ENCODE measurements around the gene C1QTNF6. TPM values are rescaled to one million over a fixed set of nuclear protein-coding genes. Genes with fewer than 3 reads are reported as not detected.

C1QTNF6 gene
- total RNA-seq, 4 donors from 2014 or later, result 0.83 to 2.9 (median 1.3) TPM

- H3K4me3 ChIP-seq, result no peak within 1 kb of the TSS
- 27% methylated on average over 17 of the region's 23 CpGs for WGBS
- intact Hi-C loops (cut with DNase I), result no loop called here
- DNase-seq (ENCODE audit: extremely low spot score), result no peak
- H3K27ac ChIP-seq (replicated peaks in 1 of 4), result no peak within 1 kb of the TSS
- no peak for TF ChIP-seq CTCF (IDR thresholded peaks at IDR 0.05)
- no peak for TF ChIP-seq POLR2AphosphoS5 (IDR thresholded peaks at IDR 0.05)
- no peaks in the 10 kb centered on the region for H3K36me3 ChIP-seq
- H3K27me3 ChIP-seq, result peaks cover 0 to 46% (median 3%) of the 10 kb centered on the region in 4 donors
- no peaks in the 10 kb centered on the region for H3K9me3 ChIP-seq
- H3K4me1 ChIP-seq, result peaks cover 0 to 8% (median 3%) of the 10 kb centered on the region in 4 donors
Measured at GRCh38 chr22:37212174-37212906, 24.3 kb upstream of the C1QTNF6 start, which contains the start of gene SSTR3. Gene SSTR3, minus strand, starts transcription at chr22:37212477. Its CDS starts 4,674 bp downstream, at chr22:37207803.

GRCh38 chr22:37211866-37212173 is 23.8 kb upstream of the C1QTNF6 start:
- intact Hi-C loops (cut with DNase I), result no loop called here
- TF ChIP-seq CTCF (IDR thresholded peaks at IDR 0.05), result no peak
- no peak for TF ChIP-seq POLR2A (IDR thresholded peaks at IDR 0.05; ENCODE audit: low read depth)
- TF ChIP-seq EP300 (IDR thresholded peaks at IDR 0.05), result no peak
- no peak for TF ChIP-seq POLR2AphosphoS5 (IDR thresholded peaks at IDR 0.05)
- Histone ChIP-seq H3K27ac (replicated peaks in 1 of 4) (no peak overlapping the region), H3K9me3 (no peaks in the 10 kb centered on the region), H3K36me3 (no peaks in the 10 kb centered on the region), H3K27me3 (peaks cover 0 to 46% (median 3%) of the 10 kb centered on the region in 4 donors), H3K4me1 (peaks cover 0 to 8% (median 3%) of the 10 kb centered on the region in 4 donors), H3K4me3 (no peak overlapping the region)
- DNase-seq (ENCODE audit: extremely low spot score), result no peak
- WGBS, result 63% methylated on average over 6 of the region's 6 CpGs

- H3K36me3 ChIP-seq, result no peaks in the 10 kb centered on the region
- peaks cover 0 to 8% (median 3%) of the 10 kb centered on the region in 4 donors for H3K4me1 ChIP-seq
- 90% methylated on average over 2 of the region's 24 CpGs for WGBS
- intact Hi-C loops (cut with DNase I), result no loop called here
- DNase-seq (ENCODE audit: extremely low spot score), result no peak
- no peak overlapping the region for H3K27ac ChIP-seq (replicated peaks in 1 of 4)
- H3K27me3 ChIP-seq, result peaks cover 0 to 43% (median 3%) of the 10 kb centered on the region in 4 donors
- no peaks in the 10 kb centered on the region for H3K9me3 ChIP-seq
- TF ChIP-seq EP300 (IDR thresholded peaks at IDR 0.05), result no peak
- TF ChIP-seq POLR2AphosphoS5 (IDR thresholded peaks at IDR 0.05), result no peak
- no peak for TF ChIP-seq POLR2A (IDR thresholded peaks at IDR 0.05; ENCODE audit: low read depth)
- no peak for TF ChIP-seq CTCF (IDR thresholded peaks at IDR 0.05)
- H3K4me3 ChIP-seq, result no peak overlapping the region
Measured at GRCh38 chr22:37211075-37211865, 23.2 kb upstream of the C1QTNF6 start.

- Histone ChIP-seq H3K27me3 (peaks cover 0 to 43% (median 3%) of the 10 kb centered on the region in 4 donors), H3K36me3 (no peaks in the 10 kb centered on the region), H3K27ac (replicated peaks in 1 of 4) (no peak overlapping the region), H3K4me1 (peaks cover 0 to 8% (median 3%) of the 10 kb centered on the region in 4 donors), H3K4me3 (no peak overlapping the region), H3K9me3 (no peaks in the 10 kb centered on the region)
- DNase-seq (ENCODE audit: extremely low spot score), result no peak
- WGBS, result 86% methylated on average over 15 of the region's 15 CpGs
- intact Hi-C loops (cut with DNase I), result no loop called here
- no peak for TF ChIP-seq POLR2A (IDR thresholded peaks at IDR 0.05; ENCODE audit: low read depth)
- no peak for TF ChIP-seq POLR2AphosphoS5 (IDR thresholded peaks at IDR 0.05)
- no peak for TF ChIP-seq EP300 (IDR thresholded peaks at IDR 0.05)
- TF ChIP-seq CTCF (IDR thresholded peaks at IDR 0.05), result no peak
Measured at GRCh38 chr22:37210041-37210803, 22.2 kb upstream of the C1QTNF6 start.
